NCI-H748 (cell line): ENCODE data around the gene GAS1.

Source experiments
- DNase-seq: peaks from one replicate; lab custom pipeline; 2025; ENCODE audit not compliant: unreplicated experiment; lab: John Stamatoyannopoulos, UW

GAS1 gene, protein sequence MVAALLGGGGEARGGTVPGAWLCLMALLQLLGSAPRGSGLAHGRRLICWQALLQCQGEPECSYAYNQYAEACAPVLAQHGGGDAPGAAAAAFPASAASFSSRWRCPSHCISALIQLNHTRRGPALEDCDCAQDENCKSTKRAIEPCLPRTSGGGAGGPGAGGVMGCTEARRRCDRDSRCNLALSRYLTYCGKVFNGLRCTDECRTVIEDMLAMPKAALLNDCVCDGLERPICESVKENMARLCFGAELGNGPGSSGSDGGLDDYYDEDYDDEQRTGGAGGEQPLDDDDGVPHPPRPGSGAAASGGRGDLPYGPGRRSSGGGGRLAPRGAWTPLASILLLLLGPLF

DNA sequence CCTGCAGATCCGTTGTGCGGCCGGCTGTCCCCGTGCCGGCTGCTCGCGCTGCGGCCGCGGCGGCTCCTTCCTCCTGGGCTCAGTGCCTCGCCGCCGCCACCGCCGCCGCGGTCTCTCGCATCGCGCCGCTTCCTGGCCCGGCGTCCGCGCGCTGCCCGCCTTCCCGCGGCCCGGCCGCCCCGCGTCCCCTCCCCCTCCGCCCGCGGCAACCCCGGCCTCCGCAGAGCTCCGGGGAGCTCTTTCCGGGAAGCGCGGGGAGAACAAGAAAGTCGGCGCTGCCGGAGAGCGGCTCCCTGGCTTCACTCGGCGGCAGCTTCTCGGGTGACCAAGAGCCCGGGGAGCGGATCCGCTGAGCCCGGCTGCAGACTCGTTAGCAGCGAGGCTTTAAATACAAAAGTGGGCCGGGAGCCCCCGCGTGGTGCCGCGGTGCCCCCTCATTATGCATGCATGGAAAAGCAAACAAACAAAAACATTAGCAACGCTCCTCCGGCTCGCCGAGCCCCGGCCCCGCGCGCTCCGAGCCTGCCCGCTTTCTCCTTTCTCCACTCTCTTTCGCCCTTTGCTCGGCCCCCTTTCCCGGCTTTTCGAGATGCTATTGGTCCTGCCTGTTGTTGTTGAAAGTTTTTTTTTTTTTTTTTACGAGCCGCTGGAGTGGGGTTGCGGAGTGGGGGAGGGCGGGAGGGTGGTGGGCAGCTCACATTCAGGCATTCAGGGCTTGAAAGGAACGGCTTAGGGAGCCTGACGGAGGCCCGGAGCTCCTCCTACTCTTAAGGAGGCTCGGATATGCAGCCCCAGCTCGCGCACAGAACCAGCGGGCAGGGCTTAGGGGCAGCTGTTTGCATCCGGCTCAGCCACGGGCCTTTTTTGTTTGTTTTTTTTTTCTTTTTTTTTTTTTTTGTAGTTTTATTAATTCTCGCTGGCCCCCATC, at the start of gene GAS1:
TSS of gene GAS1 (minus strand) at position 361 of the 928 bp plus-strand sequence. CDS start 727 bp downstream, outside the sequence.
- DNase-seq: peak; percentile 85

DNA sequence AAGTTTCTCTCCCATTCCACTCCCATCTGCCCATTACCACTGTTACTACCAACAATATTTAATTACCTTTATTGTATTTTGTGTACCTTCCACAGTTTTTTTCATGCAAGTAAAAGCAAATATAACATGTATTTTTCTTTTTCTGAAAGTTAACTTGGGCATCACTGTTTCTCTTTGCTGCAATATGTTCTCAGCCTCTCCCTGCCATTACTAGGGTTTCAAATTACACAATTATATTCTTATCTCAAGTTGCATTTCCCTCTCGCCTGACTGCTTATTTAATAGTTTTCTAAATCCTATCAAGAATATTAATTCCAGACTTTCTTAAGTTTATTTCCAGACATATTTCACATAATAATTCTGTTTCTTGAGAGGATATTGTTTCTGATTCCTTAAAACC, 46.9 kb upstream of the GAS1 start:
- no peak for DNase-seq

DNA sequence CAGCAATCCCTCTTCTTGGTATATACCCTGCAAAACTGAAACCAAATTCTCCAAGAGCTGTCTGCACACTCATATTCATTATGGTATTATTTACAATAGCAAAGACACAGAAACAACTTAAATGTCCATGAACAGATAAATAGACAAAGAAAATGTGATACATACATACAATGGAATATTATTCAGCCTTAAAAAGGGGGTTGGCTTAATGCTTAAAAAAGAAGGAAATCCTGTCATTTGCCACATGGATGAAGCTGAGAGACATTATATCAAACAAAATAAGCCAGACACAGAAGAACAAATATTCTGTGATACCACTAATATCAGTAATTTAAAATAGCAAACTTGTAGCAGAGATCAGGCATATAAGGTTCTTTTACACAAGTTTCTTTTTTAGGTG, 46.5 kb upstream of the GAS1 start:
- no peak for DNase-seq

DNA sequence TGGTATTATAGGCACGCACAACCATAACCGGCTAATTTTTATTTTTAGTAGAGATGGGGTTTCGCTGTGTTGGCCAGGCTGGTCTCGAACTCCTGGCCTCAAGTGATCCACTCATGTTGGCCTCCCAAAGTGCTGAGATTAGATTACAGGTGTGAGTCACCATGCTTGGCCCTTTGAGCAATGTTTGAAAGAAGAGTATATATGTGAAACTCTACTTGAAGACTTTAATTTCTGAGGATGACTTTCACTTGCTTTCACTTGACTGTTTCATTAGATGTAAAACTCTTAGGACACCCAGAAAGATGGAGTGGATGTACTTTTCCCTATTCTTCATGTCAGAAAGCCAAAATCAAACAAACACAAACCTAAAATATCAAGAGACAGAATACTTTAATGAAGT, 43.8 kb upstream of the GAS1 start:
- no peak for DNase-seq

DNA sequence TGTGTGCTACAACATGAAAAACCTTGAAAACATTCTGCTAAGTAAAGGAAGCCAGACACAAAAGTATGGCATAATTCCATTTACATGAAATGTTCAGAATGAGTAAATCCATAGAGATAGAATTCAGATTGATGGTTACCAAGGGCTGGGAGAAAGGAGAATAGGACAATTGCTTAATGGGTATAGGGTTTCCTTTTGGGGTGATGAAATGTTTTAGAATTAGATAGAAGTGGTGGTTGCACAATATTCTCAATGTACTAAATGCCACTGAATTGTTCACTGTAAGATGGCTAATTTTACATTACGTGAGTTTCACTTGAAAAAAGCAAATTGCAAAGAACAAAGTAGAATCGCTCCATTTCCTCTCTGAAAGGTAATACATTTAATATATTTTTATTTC, 43.0 kb upstream of the GAS1 start:
- DNase-seq: no peak

DNA sequence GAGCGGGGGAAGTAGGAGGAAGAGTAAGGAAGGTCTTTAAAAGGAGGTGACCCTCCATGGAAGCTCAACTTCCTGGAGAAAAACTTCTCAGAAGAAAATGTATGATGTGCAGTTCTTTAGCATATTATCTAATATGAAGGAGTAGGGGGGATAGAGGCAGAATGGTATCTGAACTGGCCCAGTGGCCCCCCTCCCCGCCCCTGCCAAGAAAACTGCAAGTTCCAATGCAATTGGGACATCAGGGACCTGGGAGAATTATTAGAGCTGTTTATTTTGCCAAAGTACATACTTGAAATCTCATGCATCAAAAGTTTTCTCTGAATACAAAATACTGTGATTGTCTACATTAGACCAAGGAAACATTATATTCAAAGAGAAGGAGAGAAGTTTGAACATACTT, 40.6 kb upstream of the GAS1 start:
- DNase-seq: no peak

DNA sequence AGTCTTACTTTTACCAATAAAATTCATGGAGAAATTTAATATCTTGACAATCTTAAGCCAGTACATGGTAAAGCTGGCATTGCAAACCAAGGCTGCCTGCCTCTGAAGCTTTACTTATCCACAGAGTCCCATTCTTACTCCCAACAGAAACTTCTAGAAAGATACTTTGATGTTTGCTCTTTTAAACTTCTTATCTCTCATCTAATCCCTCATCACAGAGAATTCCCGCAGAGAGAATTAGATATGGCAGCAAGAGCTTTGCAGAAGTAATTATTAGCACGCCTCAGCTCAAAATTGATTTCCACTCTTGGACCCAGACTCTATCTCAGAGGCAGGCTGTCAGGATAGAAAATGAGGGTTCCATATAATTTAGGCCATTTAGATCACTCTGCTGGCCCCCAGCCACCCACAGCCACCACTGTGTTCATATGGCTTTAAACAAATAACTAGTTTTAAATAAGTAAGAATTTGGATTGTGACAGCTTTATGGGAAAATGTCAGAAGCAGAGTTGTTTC, 37.9 kb upstream of the GAS1 start:
- no peak for DNase-seq

DNA sequence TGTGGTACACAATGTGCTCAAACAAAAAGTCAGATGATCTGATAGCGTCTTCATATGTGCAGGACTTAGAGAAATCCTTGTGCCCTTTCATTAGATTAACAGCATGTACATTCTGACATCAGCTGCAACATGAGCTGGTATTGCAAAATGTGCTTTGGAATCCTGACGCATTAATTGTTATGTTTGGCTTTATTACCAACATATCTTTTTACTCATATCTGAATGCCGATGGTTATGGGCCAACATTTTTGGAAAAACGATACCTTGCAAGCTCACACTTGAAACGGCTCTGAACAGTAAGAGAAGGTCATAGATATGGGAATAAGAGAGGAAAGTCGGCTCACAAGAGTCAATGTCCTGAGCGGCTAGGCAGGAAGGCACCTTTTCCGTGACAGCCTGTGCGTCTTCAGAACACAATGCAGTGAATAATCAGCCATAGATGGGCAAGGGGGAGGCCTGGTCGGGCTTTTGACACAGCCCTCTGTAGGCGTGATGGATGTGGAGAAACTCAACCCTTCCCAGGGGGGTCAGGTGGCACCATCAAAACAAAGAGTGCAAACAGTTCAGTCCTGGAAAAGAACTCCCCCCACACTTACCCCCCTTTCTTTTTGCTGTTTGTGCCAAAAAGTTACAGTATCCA, 36.4 kb upstream of the GAS1 start:
- no peak for DNase-seq

DNA sequence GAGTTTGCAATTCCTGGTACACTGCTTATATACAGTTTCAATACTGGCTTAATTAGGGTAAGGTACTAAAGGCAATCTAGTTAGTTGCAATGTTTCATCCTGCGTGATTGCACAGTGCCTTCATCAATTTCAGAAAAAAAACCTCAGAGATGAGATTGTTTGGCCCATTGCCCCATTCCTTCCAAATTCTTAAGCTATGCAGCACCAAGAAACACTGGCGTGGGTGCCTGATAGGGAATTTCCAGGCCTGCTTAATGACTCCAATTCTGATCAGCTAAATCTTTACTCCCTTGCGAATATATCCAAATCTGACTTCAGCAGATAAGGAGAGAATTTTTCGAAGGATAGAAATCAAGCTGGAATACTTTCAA, 35.9 kb upstream of the GAS1 start:
- no peak for DNase-seq

DNA sequence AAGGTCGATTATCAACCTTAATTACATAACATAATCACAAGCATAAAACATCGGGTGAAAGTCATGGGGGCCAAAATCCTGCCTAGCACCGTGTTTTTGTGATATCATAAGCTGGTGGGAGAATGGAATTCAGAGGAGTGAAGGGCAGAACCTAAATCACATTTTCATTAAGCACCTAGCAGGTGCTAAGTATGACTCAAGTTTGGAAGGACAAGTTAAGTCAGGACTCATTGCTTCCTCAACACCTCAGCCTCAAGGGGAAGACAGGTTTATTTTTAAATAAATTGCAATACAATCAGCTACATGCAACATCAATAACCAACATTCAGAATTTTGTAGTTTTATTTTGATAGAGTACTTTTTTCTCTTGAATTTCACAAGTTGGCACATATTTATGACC, 33.5 kb upstream of the GAS1 start:
- no peak for DNase-seq

DNA sequence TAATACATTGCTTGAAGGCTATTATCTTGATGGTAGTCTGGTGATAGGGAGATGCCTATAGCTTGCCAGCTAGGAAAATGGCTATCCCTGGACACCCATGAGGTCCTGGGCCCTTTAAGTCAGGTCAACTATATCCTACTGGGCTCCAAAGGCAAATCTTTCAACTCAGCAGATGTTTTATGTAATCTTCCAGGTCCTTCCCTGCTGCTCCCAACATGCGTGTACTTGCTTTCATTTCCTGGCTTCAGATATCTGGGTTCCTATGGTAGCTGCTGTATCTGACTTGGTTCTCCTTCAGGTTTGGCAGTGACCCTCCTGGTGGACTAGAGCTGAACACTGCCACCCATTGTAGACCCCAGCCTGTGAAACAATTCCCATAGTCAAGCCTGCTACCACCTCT, 32.4 kb upstream of the GAS1 start:
- DNase-seq: no peak

DNA sequence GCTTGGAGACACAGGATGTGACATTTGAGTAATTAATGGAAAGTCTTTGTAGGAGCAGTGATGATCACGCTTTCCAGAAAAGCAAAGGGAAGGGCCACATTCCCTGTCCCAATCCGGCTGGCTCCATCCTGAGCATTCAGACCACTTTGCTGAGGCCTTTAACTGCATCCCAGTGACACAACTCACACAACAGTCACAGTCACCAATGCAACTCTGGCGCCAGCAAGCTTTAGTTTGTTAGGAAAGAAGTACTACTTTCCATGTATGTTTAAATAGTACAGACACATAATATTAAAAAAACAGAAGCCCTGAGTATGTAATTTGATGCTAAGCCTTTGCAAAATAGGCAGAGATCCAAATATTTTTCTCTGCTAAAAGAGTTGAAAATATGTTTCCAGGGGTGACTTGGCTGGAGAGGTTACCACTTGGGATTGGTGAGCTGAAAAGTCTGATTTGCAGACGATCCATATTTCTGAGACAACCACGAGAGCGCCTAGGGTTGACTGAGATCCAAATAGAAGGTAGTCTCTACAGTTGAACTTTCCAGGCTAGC, 31.7 kb upstream of the GAS1 start:
- no peak for DNase-seq

DNA sequence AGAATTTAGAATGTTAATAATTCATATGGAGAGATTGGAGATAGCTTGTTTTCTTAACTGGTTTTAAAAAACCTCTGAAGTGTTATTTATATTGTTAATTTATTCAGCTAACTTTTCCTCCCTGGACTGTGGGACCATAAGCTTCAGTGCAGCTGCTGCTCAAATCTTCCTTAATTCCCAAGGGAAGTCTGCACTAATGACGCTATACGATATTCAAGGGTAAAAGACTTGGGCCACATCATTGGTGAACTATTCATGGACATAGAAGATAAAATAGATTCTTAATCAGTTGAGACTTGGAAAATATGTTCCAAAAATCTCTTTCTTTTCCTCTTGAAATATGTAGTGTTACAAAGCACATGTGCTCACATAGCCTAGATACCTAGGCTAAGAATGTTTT, 31.1 kb upstream of the GAS1 start:
- no peak for DNase-seq

DNA sequence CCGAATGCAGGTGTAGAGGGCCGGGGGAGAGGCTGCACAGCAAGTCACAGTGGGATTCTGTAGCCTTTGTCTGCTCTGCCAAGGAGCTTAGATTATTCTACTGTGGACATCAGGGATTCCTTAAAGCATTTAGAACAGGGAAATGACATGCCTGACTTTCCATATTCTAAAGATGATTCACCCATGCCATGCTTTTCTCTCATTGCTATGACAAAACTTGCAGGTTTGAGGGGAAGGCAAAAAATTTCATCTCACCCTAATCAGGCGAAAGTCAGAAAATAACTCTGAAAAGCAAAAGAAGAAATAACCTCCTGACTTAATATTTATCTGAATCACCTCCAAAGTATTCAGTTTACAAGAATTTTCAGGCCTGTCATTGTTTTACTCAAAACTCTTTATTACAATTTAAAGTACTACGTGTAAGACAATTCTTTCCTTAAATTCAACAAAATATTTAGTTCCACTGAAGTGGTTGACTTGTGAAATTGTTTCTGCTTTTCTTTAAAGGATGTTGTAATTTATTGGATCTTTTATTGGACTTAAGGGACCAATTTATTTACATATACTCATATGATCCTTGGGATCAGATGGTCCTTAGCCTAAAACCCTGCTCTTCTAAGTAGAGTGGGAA, 30.0 kb upstream of the GAS1 start:
- no peak for DNase-seq

DNA sequence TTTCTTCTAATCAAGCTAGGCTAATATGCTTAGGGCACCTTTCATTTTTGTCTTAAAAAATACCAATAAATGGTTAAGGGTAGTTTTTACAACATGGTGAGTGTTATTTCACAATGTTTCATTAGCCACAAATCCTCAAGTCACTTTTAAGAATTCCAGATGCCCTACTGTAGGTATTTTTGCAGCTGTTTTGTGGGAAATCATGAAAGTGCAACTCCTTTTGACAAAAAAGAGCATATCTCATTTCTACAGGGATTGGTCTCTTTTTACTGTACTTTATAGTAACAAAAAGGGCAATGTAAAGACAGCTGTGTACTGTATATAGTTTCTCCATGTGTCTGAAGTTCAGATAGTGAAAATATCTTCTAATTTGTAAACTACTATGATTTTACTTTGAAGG, 28.3 kb upstream of the GAS1 start:
- DNase-seq: no peak

DNA sequence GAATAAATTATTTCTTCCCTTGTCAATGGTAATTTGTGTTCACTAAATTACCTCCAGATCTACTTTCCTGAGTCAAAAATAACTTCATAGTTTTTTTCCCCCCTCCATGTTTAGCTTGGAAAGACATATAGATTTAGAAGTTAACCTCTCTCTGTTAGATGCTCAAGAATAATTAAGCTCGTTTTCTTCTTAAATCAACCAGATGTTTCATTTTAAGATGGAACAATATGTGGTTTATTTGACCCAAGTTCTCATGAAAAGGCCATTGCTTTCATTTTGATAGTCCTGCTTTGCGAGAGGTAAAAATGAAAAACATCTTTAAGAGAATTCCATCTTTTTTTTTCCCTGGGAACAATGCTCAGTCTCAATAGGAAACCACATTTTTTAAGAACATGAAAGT, 27.7 kb upstream of the GAS1 start:
- DNase-seq: no peak

DNA sequence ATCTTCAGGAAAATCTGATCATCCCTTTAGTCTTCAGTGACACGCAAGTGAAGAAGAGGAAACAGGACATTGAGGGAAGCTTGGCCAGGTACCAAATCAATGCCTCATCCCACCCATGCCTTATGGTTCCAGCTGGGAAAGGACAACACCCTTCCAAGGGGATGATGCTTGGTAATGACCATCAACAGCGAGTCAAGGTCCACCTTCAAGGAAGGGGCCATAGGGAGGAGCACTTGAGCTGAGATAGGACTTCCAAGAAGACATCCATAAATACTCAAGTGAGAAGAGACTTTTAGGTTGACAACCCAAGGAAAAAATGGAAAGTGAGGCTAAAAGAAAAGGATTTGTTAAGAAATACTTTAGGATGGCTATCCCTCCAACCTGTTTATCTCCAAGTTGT, 27.1 kb upstream of the GAS1 start:
- no peak for DNase-seq

DNA sequence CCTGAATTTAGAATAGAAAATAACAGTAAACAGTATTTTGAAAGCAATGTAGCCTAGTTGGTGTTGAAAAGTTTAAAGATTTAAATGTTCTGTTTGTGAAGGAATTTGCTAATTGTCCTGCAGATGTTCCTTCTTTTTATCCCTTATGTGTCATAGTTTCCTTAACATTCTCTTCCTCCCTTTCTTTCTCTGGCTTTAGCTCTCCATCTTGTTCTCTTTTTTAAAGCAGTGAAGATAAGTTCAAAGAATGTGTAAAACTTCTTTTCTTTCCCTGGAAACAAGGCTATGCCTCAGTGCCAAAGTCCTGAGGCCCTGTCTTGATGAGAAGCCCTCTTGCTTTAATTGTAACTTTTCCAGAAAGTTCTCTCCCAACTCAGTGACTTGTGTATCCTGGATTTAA, 24.4 kb upstream of the GAS1 start:
- DNase-seq: no peak

DNA sequence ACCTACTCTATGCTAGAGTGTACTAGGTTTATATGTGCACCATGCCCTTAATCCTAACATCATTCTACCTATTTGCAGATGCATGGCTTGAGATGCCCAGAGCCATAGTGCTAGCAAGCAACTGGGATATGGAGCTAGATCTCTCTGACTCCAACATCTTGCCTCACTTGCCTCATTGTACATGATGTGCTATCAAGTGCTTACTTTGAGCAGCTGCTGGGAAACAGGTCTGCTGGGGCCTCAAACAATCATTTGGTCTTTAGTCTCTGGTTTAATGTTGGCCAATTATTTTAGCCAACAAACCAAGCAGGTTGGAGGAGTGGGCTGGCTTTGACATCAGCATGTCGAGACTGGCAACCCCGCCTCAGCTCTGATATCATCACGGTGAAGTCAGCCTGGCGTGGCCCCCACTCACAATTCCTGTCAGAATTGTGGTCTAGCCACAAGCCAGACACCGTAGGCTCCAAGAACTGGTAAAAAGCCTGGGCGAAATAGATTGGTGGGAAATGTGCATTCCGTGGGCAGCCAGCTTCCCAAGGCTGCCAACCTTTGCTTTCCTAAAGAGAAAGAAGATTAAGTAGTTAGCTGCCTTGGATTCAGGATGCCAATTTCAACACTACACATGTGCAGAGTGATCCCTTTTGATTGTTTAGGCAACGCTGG, 21.1 kb upstream of the GAS1 start:
- DNase-seq: no peak

DNA sequence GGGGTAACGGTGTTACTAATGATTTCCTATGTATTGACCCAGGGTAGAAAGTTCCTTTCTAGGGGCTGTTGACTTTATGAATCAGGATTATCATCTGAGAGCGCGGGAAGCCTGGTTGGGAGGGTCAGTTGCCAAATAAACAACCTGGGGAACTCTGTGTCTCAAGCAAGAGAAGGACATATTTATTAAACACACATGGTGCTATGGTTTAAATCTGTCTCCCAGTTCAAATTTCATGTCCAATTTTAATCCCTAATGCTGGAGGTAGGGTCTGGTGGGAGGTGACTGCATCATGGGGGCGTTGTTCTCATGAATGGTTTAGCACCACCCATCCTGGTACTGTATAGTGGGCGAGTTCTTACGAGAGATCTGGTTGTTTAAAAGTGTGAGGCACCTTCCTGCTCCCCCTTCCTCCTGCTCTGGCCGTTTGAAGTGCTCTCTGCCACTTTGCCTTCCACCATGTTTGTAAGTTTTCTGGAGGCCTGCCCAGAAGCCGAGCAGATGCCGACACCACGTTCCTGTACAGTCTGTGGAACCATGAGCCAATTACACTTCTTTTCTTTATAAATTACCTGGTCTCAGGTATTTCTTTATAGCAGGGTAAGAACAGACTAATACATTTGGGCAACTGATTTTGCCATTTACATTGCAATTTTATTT, 19.7 kb upstream of the GAS1 start:
- no peak for DNase-seq
